CD4-positive, alpha-beta T cell (primary cell): ENCODE results near the gene LGALS3BP. TPM values are rescaled to one million over a fixed set of nuclear protein-coding genes. Genes with fewer than 3 reads are reported as not detected.

Experiments used
- ATAC-seq: fragments of 200-7000 bp; cut with Tn5 transposase; one replicate; pipeline ENCODE4 v1.10.0; 2022; ENCODE audit warnings: mild to moderate bottlenecking; ENCODE audit not compliant: poor library complexity
- CTCF ChIA-PET: fragments of 350-600 bp; sonication (Branson Sonifier 250); formaldehyde crosslinking; loops from one replicate; lab custom pipeline; 2021; ENCODE audit warnings: antibody characterized with exemption, inconsistent platforms; lab: Charles Lee
- POLR2A ChIA-PET: fragments of 350-600 bp; sonication (Branson Sonifier 250); formaldehyde crosslinking; loops from one replicate; lab custom pipeline; 2021; ENCODE audit warnings: antibody characterized with exemption, inconsistent platforms; lab: Charles Lee
- DNase-seq, 14 experiments: peaks; one replicate each; pipeline ENCODE4 v3.0.0-alpha.2; 2013 to 2020; ENCODE audit warnings: mixed read lengths in 2 of 14
- H3K27ac ChIP-seq, 2 donors: one replicate each; pipeline versions ENCODE4 v1.5.1 to v1.7.0; 2013; ENCODE audit warnings: low read length in 2 of 2, low read depth in 1 of 2, mild to moderate bottlenecking in 1 of 2
- H3K27me3 ChIP-seq, 2 experiments: 1 replicate in 1 of 2; 2 replicates in 1 of 2; pipeline versions ENCODE4 v1.6.1 to v1.7.0; 2013; ENCODE audit warnings: low read length in 2 of 2, control low read depth in 1 of 2, mild to moderate bottlenecking in 1 of 2, moderate library complexity in 1 of 2; ENCODE audit not compliant: insufficient read depth in 2 of 2, control insufficient read depth in 1 of 2
- H3K36me3 ChIP-seq: one replicate; pipeline ENCODE4 v1.6.1; 2013; ENCODE audit warnings: low read length, control low read depth; ENCODE audit not compliant: insufficient read depth
- H3K4me1 ChIP-seq: one replicate; pipeline ENCODE4 v1.6.1; 2013; ENCODE audit warnings: low read length, control low read depth; ENCODE audit not compliant: insufficient read depth
- H3K4me3 ChIP-seq: one replicate; pipeline ENCODE4 v1.5.1; 2013; ENCODE audit warnings: mild to moderate bottlenecking, low read length, moderate library complexity
- H3K9me3 ChIP-seq, 2 experiments: 1 replicate in 1 of 2; 2 replicates in 1 of 2; pipeline versions ENCODE4 v1.6.1 to v1.7.0; 2013; ENCODE audit warnings: low read length in 2 of 2, mild to moderate bottlenecking in 2 of 2, control low read depth in 1 of 2, moderate library complexity in 1 of 2; ENCODE audit not compliant: control insufficient read depth in 1 of 2, insufficient read depth in 1 of 2
- H3K27ac Mint-ChIP-seq: one replicate; pipeline ENCODE4 v1.8.0; 2020; ENCODE audit warnings: mixed read lengths
- H3K27me3 Mint-ChIP-seq: one replicate; pipeline ENCODE4 v1.8.0; 2021; ENCODE audit warnings: mixed read lengths
- H3K36me3 Mint-ChIP-seq: one replicate; pipeline ENCODE4 v1.8.0; 2021; ENCODE audit warnings: low read depth, mixed read lengths
- H3K4me1 Mint-ChIP-seq: one replicate; pipeline ENCODE4 v1.8.0; 2021; ENCODE audit warnings: low read depth, mixed read lengths
- H3K4me3 Mint-ChIP-seq: one replicate; pipeline ENCODE4 v1.8.0; 2020; ENCODE audit warnings: mild to moderate bottlenecking, mixed read lengths
- H3K9me3 Mint-ChIP-seq: one replicate; pipeline ENCODE4 v1.8.0; 2020; ENCODE audit warnings: mixed read lengths
- CTCF ChIP-seq: fragments of 200-600 bp; IDR thresholded peaks from one replicate; pipeline ENCODE4 v1.8.0; 2022; ENCODE audit warnings: antibody characterized with exemption, mild to moderate bottlenecking
- intact Hi-C, 2 experiments: fragments of 100-400 bp; cut with DNase I in 1 of 2; cut with micrococcal nuclease in 1 of 2; formaldehyde crosslinking; loops; one replicate each; pipeline versions ENCODE4 v1.15.1 to v1.9.0; 2023 to 2025; cut with DNase I, micrococcal nuclease
- total RNA-seq, 174 experiments: library from RNA in 2 of 174; stranded (reverse) in 2 of 174; gene quantifications; one replicate each; pipeline ENCODE4 v1.2.3 and lab custom pipeline; 2021 to 2026

The LGALS3BP gene
- total RNA-seq, 2 experiments from 2014 or later: 38.8 to 41.0 TPM

GRCh38 chr17:79017546-79018369 is 38.0 kb upstream of the LGALS3BP start:
- Histone ChIP-seq H3K27ac (no peak overlapping the region), H3K4me1 (no peaks in the 10 kb centered on the region), H3K36me3 (no peaks in the 10 kb centered on the region), H3K4me3 (no peak overlapping the region), H3K27me3 (peaks cover 2 to 9% of the 10 kb centered on the region in 2 experiments), H3K9me3 (peaks cover 0 to 5% of the 10 kb centered on the region in 2 experiments)
- DNase-seq (no peak), ATAC-seq (no peak)
- H3K27me3 Mint-ChIP-seq: peaks cover 24% of the 10 kb centered on the region
- ChIA-PET POLR2A (interaction anchor here (1.2 kb wide), 1 partner anchor 12 kb away, joined by 3 read pairs; no protein-coding TSS in a partner anchor), CTCF (no interaction called here)
- no peak for TF ChIP-seq CTCF
- H3K9me3 Mint-ChIP-seq: no peaks in the 10 kb centered on the region
- no peaks in the 10 kb centered on the region for H3K36me3 Mint-ChIP-seq
- intact Hi-C loops: no loop called here
- no peaks in the 10 kb centered on the region for H3K4me1 Mint-ChIP-seq
- H3K4me3 Mint-ChIP-seq: no peak overlapping the region
- H3K27ac Mint-ChIP-seq: no peak overlapping the region

GRCh38 chr17:79014158-79014758 is 34.5 kb upstream of the LGALS3BP start:
- peaks cover 9% of the 10 kb centered on the region for H3K4me1 ChIP-seq
- H3K27ac ChIP-seq: no peak overlapping the region
- no peak for DNase-seq
- H3K4me1 Mint-ChIP-seq: peaks cover 6% of the 10 kb centered on the region
- no peak for ATAC-seq
- H3K27me3 ChIP-seq: peaks cover 2 to 6% of the 10 kb centered on the region in 2 experiments
- H3K36me3 Mint-ChIP-seq: no peaks in the 10 kb centered on the region
- H3K27ac Mint-ChIP-seq: no peak overlapping the region
- H3K27me3 Mint-ChIP-seq: peaks cover 7% of the 10 kb centered on the region
- no peak overlapping the region for H3K4me3 Mint-ChIP-seq
- POLR2A ChIA-PET: no interaction called here
- H3K9me3 Mint-ChIP-seq: no peaks in the 10 kb centered on the region
- no peaks in the 10 kb centered on the region for H3K36me3 ChIP-seq
- CTCF ChIA-PET: no interaction called here
- no peak for TF ChIP-seq CTCF
- intact Hi-C loops: no loop called here
- peaks cover 0 to 5% of the 10 kb centered on the region in 2 experiments for H3K9me3 ChIP-seq
- no peak overlapping the region for H3K4me3 ChIP-seq

GRCh38 chr17:79012563-79013134 is 32.9 kb upstream of the LGALS3BP start:
- intact Hi-C loops: loop anchor here in 1 of 2 experiments (2.0 kb wide), 1 partner anchor 64 kb away; no protein-coding TSS in a partner anchor
- no peak for ATAC-seq
- Histone ChIP-seq H3K4me1 (peaks cover 26% of the 10 kb centered on the region), H3K4me3 (no peak overlapping the region), H3K27me3 (peaks cover 0 to 2% of the 10 kb centered on the region in 2 experiments), H3K27ac (no peak overlapping the region), H3K9me3 (peaks cover 0 to 5% of the 10 kb centered on the region in 2 experiments), H3K36me3 (peaks cover under 1% of the 10 kb centered on the region)
- no peak for TF ChIP-seq CTCF
- Mint-ChIP-seq H3K27ac (no peak overlapping the region), H3K4me1 (peaks cover 22% of the 10 kb centered on the region), H3K27me3 (peaks cover 4% of the 10 kb centered on the region), H3K9me3 (no peaks in the 10 kb centered on the region), H3K36me3 (peaks cover 11% of the 10 kb centered on the region), H3K4me3 (peak overlapping the region; percentile 48)
- CTCF ChIA-PET: no interaction called here
- DNase-seq: no peak
- POLR2A ChIA-PET: no interaction called here
